Glutamatergic neuron (in vitro differentiated cells): Measurements from ENCODE around the gene CRACR2B. TPM values are rescaled to one million over a fixed set of nuclear protein-coding genes. Genes with fewer than 3 reads are reported as not detected.

Source experiments
- DNase-seq: peaks from one replicate; pipeline ENCODE4 v3.0.0; 2022
- H3K27ac Mint-ChIP-seq: one replicate; pipeline ENCODE4 v1.8.0; 2020; ENCODE audit warnings: mild to moderate bottlenecking, mixed read lengths, inconsistent platforms; ENCODE audit not compliant: unreplicated experiment
- H3K27me3 Mint-ChIP-seq: one replicate; pipeline ENCODE4 v1.8.0; 2020; ENCODE audit warnings: mild to moderate bottlenecking, moderate library complexity, mixed read lengths, inconsistent platforms; ENCODE audit not compliant: unreplicated experiment
- H3K36me3 Mint-ChIP-seq: one replicate; pipeline ENCODE4 v1.8.0; 2020; ENCODE audit warnings: mild to moderate bottlenecking, mixed read lengths, inconsistent platforms; ENCODE audit not compliant: unreplicated experiment
- H3K4me1 Mint-ChIP-seq: one replicate; pipeline ENCODE4 v1.8.0; 2020; ENCODE audit warnings: mild to moderate bottlenecking, low read depth, mixed read lengths, inconsistent platforms; ENCODE audit not compliant: unreplicated experiment
- H3K4me3 Mint-ChIP-seq: one replicate; pipeline ENCODE4 v1.8.0; 2020; ENCODE audit warnings: mild to moderate bottlenecking, mixed read lengths, inconsistent platforms; ENCODE audit not compliant: unreplicated experiment
- H3K9me3 Mint-ChIP-seq: one replicate; pipeline ENCODE4 v1.8.0; 2020; ENCODE audit warnings: mild to moderate bottlenecking, moderate library complexity, mixed read lengths, inconsistent platforms; ENCODE audit not compliant: unreplicated experiment
- total RNA-seq: library from RNA; stranded (reverse); fragmentation: NEBNext Ultra II Directional; extraction: Animal tissue kit (Norgen Biotek cat#: 25700); gene quantifications from one replicate; pipeline ENCODE4 v1.2.1, GENCODE V29; 2021; ENCODE audit not compliant: unreplicated experiment
- TF ChIP-seq, protein P1 (sequence below): fragments of 200-600 bp; sonication (generic); IDR thresholded peaks from one replicate; pipeline ENCODE4 v1.5.0; 2021; ENCODE audit not compliant: partially characterized antibody, unreplicated experiment

Gene CRACR2B
- total RNA-seq, 1 donor from 2014 or later, result 19.7 TPM

DNA sequence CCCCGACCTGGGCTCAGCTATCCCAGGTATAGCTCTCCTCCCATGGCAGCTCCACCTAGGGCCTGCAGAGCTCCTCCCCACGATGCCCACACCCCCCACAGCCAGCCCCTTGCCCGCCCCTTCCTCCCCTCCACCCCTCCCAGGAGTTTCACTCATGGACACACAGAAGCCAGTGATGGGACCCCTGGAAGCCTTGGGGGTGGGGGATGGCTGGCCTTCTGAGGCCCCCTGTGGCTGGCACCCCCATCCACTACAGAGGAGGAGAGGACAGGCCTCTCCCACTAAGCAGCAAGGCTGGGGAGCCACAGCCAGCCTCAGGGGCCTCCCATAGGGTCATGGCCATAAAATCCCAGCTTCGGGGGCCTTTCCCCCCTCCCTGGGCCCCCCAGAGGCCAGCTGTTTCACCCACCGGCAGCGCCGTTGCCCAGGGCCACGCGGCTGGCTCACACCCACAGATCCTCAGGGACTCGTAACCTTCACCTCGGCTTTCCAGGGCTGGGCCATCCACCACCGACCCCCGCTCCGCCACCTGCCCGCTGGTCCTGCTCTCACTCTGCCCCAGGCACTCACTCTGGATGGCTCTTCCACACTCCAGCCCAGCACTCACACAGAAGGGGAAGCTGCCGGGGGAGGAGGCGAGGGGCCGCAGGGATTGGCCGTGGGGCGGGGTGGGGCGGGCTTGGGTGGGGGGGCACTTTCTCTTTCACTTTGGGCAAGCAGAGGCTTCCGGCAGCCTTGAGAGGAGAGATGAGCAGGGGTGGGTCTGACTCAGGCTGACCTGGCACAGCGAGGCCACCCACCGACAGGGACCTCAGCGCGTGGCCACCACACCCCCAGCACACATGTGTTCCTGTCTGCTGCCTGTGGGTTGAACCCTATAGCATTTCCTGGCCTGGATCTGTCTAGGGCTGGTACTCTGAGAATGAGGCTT lies 31.8 kb upstream of the CRACR2B start:
- H3K4me1 Mint-ChIP-seq, result peaks cover 8% of the 10 kb centered on the region
- peak overlapping the region; percentile 96 for H3K27ac Mint-ChIP-seq
- TF ChIP-seq, protein P1, sequence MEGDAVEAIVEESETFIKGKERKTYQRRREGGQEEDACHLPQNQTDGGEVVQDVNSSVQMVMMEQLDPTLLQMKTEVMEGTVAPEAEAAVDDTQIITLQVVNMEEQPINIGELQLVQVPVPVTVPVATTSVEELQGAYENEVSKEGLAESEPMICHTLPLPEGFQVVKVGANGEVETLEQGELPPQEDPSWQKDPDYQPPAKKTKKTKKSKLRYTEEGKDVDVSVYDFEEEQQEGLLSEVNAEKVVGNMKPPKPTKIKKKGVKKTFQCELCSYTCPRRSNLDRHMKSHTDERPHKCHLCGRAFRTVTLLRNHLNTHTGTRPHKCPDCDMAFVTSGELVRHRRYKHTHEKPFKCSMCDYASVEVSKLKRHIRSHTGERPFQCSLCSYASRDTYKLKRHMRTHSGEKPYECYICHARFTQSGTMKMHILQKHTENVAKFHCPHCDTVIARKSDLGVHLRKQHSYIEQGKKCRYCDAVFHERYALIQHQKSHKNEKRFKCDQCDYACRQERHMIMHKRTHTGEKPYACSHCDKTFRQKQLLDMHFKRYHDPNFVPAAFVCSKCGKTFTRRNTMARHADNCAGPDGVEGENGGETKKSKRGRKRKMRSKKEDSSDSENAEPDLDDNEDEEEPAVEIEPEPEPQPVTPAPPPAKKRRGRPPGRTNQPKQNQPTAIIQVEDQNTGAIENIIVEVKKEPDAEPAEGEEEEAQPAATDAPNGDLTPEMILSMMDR, result no peak
- H3K27me3 Mint-ChIP-seq, result peaks cover 7% of the 10 kb centered on the region
- no peaks in the 10 kb centered on the region for H3K36me3 Mint-ChIP-seq
- peak; percentile 78 for DNase-seq
- H3K4me3 Mint-ChIP-seq, result peak overlapping the region; percentile 88
- peaks cover 7% of the 10 kb centered on the region for H3K9me3 Mint-ChIP-seq

DNA sequence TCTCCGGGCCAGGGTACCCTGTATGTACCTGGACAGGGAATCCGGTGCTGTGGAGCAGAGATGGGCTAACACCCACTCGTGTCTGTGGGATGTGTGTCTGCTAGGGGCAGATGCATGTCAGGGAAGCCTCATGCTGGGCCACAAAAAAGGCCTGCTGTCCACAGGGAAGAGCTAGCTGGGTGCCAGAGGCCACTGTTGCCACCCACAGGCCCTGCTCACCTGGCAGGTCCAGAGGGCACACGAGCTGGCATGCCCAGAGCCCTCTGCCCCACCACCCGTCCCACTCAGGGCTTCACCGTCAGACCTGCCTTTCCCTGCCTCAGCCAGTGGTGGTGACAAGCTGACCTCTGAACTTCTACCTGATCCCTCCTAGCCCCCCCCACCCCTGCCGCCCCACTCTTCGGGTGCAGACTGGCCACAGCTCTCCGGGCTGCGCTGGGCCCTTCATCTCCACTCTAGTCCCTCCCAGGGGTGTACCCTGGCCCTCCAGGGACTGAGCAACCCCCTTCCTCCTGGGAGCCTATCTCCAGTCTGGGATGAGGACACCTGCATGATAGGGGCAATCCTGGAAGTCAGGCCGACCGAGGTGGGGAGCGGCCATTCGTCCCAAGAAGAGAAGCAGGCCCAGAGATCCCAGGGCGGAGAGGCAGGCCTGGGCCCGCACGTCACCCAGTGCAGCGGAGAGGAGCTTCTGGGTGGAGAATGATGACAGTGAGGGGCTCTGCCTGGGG lies 31.0 kb upstream of the CRACR2B start:
- peak overlapping the region; percentile 96 for H3K27ac Mint-ChIP-seq
- H3K9me3 Mint-ChIP-seq, result peaks cover 5% of the 10 kb centered on the region
- peaks cover 7% of the 10 kb centered on the region for H3K27me3 Mint-ChIP-seq
- peaks cover 8% of the 10 kb centered on the region for H3K4me1 Mint-ChIP-seq
- H3K4me3 Mint-ChIP-seq, result peak overlapping the region; percentile 88
- no peak for DNase-seq
- no peaks in the 10 kb centered on the region for H3K36me3 Mint-ChIP-seq
- TF ChIP-seq, protein P1, result no peak

DNA sequence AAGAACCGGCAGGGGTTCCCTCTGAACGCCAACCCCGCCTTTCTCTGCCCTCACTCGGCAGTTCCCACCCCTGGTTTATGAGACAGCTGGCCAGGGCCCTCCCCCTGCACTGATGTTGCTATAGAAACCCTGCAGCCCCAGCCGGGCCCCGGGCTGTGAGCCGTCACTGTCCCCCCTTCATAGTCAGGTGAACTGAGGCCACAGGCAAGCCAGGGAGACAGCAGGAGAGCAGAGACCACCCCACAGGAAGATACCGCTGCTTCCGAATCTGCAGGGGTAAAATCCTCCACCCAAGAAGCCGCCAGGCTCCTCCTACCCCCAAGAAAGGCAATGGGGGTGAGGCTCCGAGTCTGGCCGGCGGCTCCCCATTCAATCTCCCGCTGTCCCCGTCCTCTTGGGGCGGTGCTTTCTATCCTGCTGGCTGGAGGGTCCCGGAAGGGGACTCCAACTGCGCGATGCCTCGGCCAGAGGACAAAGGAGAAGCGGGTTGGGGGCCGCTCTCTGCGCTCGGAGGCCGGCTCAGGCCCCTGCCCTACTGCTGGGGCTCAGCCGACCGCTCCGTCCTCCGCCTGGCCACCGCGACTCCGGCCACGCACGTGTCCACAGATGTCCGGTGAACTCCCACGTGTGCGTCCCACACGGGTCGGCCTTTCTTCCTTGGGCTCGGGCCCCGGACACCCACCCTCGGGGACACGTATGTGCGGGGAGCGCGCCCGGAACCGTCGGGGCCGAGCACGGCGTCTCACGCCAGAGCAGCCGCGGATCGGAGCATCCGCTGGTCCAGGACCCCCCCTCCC lies 30.2 kb upstream of the CRACR2B start:
- Mint-ChIP-seq H3K4me3 (peak overlapping the region; percentile 88), H3K27ac (peak overlapping the region; percentile 96), H3K9me3 (peaks cover 5% of the 10 kb centered on the region), H3K36me3 (no peaks in the 10 kb centered on the region), H3K4me1 (peaks cover 8% of the 10 kb centered on the region), H3K27me3 (peaks cover 7% of the 10 kb centered on the region)
- peak; percentile 84 for DNase-seq
- TF ChIP-seq, protein P1, result no peak

DNA sequence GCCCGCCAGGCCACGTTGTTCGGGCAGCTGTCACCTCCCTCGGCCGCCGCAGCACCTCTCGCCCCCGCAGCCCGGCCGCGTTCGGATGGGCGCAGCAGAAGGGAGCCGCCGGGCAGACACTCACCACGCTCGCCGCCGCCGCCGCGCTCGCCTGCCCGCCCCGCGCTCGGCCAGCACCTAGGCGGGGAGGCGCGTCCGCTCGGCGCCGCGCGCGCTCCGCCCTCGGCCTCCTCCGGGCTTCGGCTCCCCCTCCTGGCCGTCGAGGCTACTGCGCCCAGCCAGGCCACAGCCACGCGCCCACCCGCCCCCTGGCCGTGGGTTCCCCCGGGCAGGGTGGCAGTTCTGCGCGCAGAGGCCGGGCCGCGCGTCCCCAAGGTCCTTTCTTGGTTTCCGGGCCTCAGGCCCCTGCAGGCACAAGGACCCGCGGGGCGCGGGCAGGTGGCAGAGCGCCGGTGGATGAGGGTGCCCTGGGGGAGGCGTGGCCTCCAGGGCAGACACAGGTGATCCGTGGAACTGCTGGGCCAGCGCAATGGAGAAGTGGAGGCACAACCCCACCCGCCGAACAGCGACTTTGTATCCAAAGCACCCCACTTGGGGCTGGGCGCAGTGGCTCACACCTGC lies 29.5 kb upstream of the CRACR2B start, which contains the start of gene SLC25A22:
Gene SLC25A22, minus strand, starts transcription at position 189 of the 621 bp plus-strand sequence. CDS start 3,275 bp downstream, outside the sequence.
- TF ChIP-seq, protein P1, result peak; percentile 91
- Mint-ChIP-seq H3K4me3 (peak within 1 kb of the TSS; percentile 88), H3K27ac (peak within 1 kb of the TSS; percentile 96), H3K36me3 (no peaks in the 10 kb centered on the region), H3K9me3 (peaks cover 5% of the 10 kb centered on the region), H3K4me1 (peaks cover 8% of the 10 kb centered on the region), H3K27me3 (peaks cover 7% of the 10 kb centered on the region)
- peak; percentile 93 for DNase-seq
